KMS-11 (cell line): ENCODE data around the gene RANBP3.

Experiments
- H2AFZ ChIP-seq: fragments of 200-600 bp; sonication (generic); 2 replicates; pipeline ENCODE4 v1.6.1; 2016; ENCODE audit warnings: antibody characterized with exemption, mixed run types, low read depth
- H3K27ac ChIP-seq: fragments of 200-600 bp; sonication (generic); 2 replicates; pipeline ENCODE4 v1.6.1; 2016; ENCODE audit warnings: mild to moderate bottlenecking, mixed run types
- H3K27me3 ChIP-seq: fragments of 200-600 bp; sonication (generic); 2 replicates; pipeline ENCODE4 v1.6.1; 2017; ENCODE audit warnings: mild to moderate bottlenecking, low read depth, mixed run types, moderate library complexity; ENCODE audit not compliant: insufficient read depth
- H3K36me3 ChIP-seq: fragments of 200-600 bp; sonication (generic); 2 replicates; pipeline ENCODE4 v1.6.1; 2017; ENCODE audit warnings: mild to moderate bottlenecking, mixed run types; ENCODE audit not compliant: insufficient read depth
- H3K4me1 ChIP-seq: fragments of 200-600 bp; sonication (generic); 2 replicates; pipeline ENCODE4 v1.6.1; 2016; ENCODE audit warnings: mild to moderate bottlenecking, low read depth, mixed run types; ENCODE audit not compliant: poor library complexity, severe bottlenecking
- H3K4me2 ChIP-seq: fragments of 200-600 bp; sonication (generic); 2 replicates; pipeline ENCODE4 v1.7.0; 2016; ENCODE audit warnings: mild to moderate bottlenecking, mixed run types
- H3K4me3 ChIP-seq: fragments of 200-600 bp; sonication (generic); IDR thresholded peaks from 2 replicates; pipeline ENCODE4 v1.6.1; 2017; ENCODE audit warnings: low read depth, low read length, mixed read lengths; ENCODE audit not compliant: insufficient read depth
- H3K79me2 ChIP-seq: fragments of 200-600 bp; sonication (generic); 2 replicates; pipeline ENCODE4 v1.6.1; 2016; ENCODE audit warnings: low read depth, mixed run types; ENCODE audit not compliant: insufficient read depth
- H3K9ac ChIP-seq: fragments of 200-600 bp; sonication (generic); 2 replicates; pipeline ENCODE4 v1.6.1; 2016; ENCODE audit warnings: mild to moderate bottlenecking, mixed run types
- H4K20me1 ChIP-seq: fragments of 200-600 bp; sonication (generic); 2 replicates; pipeline ENCODE4 v1.6.1; 2016; ENCODE audit warnings: mild to moderate bottlenecking, mixed run types; ENCODE audit not compliant: insufficient read depth
- CTCF ChIP-seq: fragments of 200-600 bp; sonication (generic); conservative IDR thresholded peaks from 2 replicates; pipeline ENCODE4 v1.6.1; 2017; ENCODE audit warnings: low read depth, mild to moderate bottlenecking, antibody characterized with exemption, low read length, moderate library complexity, mixed read lengths

Gene RANBP3

GRCh38 chr19:5867201-5868136, 110.5 kb downstream of the RANBP3 start:
- Histone ChIP-seq H2AFZ (no peak overlapping the region), H4K20me1 (no peaks in the 10 kb centered on the region), H3K79me2 (no peaks in the 10 kb centered on the region), H3K27me3 (peaks cover 19% of the 10 kb centered on the region; the same call in 1 of the 2 replicates), H3K9ac (no peak overlapping the region), H3K4me3 (no peak overlapping the region), H3K36me3 (no peaks in the 10 kb centered on the region), H3K4me2 (no peak overlapping the region), H3K4me1 (no peaks in the 10 kb centered on the region), H3K27ac (no peak overlapping the region)
- TF ChIP-seq CTCF, result no peak
